NCI-H2081 (cell line): ENCODE measurements around the gene AP1M1.

Source experiments
- DNase-seq, 2 experiments: peaks; one replicate each; lab custom pipeline; 2025; lab: John Stamatoyannopoulos, UW

Gene AP1M1

GRCh38 chr19:16208064-16208759 lies 10.5 kb downstream of the AP1M1 start:
- DNase-seq, result no peak

- no peak for DNase-seq
Measured at GRCh38 chr19:16208847-16209665, 11.3 kb downstream of the AP1M1 start.

- no peak for DNase-seq
Measured at GRCh38 chr19:16210168-16210567, 12.5 kb downstream of the AP1M1 start.

GRCh38 chr19:16213076-16213475 lies 15.4 kb downstream of the AP1M1 start:
- DNase-seq, result no peak

- peak; percentile 14 to 69 for DNase-seq
Measured at GRCh38 chr19:16216744-16217670, 19.3 kb downstream of the AP1M1 start.

- no peak for DNase-seq
Measured at GRCh38 chr19:16217716-16218451, 20.2 kb downstream of the AP1M1 start.

GRCh38 chr19:16218851-16219250 lies 21.1 kb downstream of the AP1M1 start:
- DNase-seq, result no peak

- no peak for DNase-seq
Measured at GRCh38 chr19:16222806-16223205, 25.1 kb downstream of the AP1M1 start.

- no peak for DNase-seq
Measured at GRCh38 chr19:16223746-16224145, 26.0 kb downstream of the AP1M1 start.

- no peak for DNase-seq
Measured at GRCh38 chr19:16224293-16225045, 26.8 kb downstream of the AP1M1 start.

- no peak for DNase-seq
Measured at GRCh38 chr19:16225279-16226183, 27.8 kb downstream of the AP1M1 start.

GRCh38 chr19:16226184-16226591 lies 28.5 kb downstream of the AP1M1 start:
- DNase-seq, result no peak

GRCh38 chr19:16226878-16227836 lies 29.4 kb downstream of the AP1M1 start:
- DNase-seq, result no peak

- no peak for DNase-seq
Measured at GRCh38 chr19:16227837-16228636, 30.3 kb downstream of the AP1M1 start.

- DNase-seq, result no peak
Measured at GRCh38 chr19:16228637-16229321, 31.1 kb downstream of the AP1M1 start.

GRCh38 chr19:16229322-16229641 lies 31.6 kb downstream of the AP1M1 start:
- DNase-seq, result no peak

- DNase-seq, result no peak
Measured at GRCh38 chr19:16232127-16232526, 34.4 kb downstream of the AP1M1 start.
